DMS 273 treated with DMSO at 0.1 percent for 48 hours (cell line): ENCODE data around the gene CLEC16A.
"Not testable (repeated sequence)": the region's sequence is repeated elsewhere in the genome, so short reads cannot be mapped to it uniquely, and the experiment has no call there.

Source experiments
- DNase-seq: peaks from one replicate; lab custom pipeline; 2025; lab: John Stamatoyannopoulos, UW

CLEC16A gene

DNA sequence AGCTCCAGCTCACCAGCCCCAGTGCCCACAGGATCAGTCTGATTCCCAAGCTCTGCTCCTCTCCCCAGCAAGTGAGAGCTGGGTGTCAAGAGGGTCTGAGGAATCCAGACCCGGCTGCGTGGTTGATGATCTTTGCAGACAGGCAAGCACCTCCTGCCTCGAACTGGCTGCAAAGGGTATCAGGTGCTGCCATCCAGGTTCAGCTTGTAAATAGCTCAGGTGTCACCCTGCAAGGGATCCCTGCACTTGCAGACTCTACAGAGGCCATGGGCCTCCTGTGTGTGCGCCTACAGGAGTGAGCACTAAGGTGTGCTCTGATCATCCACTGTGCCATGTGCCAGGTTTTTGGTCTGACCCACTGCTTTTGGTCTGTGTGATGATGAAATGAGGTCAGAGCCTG, 18.3 kb upstream of the CLEC16A start:
- DNase-seq: no peak

DNA sequence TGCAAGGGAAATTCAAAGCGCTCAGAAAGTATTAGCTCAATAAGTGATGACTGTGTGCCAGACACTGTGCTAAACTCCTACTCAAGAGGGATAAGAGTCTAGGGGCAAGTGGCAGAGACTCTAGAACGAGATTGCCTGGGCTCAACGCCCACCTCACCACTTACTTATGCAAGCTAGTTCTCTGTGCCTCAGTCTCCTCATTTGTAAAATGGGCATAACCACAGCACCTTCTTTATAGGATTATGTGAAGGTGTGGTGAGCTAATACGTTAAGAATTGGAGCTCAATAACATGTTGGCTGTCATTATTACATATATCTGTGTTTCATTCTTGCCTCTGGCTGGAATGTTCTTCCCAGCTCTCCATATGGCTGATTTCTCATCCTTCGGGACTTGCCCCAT, 17.5 kb upstream of the CLEC16A start:
- no peak for DNase-seq

DNA sequence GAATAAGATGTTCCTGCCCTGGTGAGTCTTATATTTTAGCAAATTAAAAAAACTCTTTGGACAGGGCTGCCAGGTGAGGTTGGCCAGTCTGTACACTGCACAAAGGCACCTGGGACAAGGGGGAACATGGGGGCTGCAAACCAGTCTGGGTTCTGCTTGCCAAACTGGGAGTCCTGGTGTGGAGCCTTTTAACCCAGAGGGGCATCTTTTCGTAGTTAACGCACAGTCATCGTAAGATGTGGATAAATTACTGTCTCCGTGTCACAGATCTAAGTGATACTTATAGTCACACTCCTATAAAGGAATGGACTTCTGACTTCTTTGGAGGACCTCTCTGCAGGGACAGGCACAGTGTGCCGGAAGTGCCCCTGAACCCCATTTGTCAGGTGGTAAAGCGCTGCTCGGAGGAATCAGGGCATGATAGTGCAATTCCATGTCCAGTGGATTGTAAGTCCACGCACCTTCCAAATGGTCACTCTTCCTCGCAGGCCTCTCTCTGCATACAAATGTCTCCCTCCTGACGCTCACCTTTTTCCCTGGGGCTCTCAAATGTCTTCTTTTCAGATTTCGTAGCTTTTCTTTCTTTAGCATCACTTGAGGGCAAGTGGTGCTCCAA, 16.8 kb upstream of the CLEC16A start:
- no peak for DNase-seq

DNA sequence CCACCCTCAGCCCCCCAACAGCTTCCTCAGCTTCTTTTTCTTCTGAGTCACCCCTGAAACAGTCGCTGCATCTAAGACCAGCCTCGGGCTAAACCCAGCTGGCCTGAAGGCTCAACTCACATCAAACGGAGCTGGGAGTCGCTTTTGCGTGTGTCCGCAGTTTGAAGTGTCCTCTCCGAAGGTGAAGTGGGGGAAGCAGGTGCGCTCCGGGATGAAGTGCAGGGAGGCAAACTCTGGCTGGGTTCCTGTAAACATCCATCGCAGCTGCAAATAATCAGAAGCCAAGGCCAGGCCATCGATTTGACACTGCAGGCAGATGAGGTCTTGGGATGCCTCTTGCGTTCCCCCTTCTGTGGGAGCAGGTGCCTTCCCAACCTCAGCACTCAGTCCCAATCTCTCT, 15.3 kb upstream of the CLEC16A start:
- not testable (repeated sequence) for DNase-seq

DNA sequence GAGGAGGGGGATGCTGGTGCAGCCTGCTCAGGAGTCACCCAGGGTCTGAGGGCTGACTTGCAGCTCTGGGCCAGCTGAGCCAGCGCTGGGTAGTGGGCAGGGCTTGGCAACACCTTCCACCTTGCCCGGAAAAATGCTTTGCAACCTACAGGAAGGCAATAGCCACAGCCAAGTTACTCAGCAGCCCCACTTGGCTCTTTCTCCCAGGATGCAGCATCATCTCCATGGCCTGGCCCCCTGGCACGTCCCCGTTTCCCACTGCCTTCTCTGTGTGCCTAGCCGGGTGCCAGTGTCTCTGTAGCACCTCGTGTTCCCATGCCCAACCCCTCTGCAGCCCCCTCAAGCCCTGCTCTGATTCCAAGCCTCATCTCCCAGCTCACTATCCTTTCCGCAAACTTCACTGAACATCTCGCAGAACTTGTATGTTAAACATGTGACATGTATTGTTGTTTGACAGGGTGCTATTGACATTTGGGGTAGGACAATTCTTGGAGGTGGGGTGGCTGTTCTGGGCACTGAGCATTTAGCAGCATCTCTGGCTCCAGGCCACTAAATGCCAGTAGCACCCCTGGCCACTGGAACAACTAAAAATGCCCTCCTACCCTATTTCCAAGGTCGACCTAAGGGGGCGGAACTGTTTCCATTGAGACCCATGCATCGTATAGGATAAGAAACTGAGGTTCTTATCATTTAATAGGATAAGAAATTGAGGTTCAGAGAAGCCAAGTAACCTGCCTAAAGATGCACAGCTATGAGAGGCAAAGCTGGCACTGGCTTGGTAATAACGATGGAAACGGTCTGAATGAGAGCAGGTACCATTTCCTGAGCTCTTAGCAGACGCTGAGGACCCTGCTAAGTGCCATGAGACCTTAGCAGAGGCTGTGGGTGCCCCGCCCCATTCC, 14.3 kb upstream of the CLEC16A start:
- no peak for DNase-seq

DNA sequence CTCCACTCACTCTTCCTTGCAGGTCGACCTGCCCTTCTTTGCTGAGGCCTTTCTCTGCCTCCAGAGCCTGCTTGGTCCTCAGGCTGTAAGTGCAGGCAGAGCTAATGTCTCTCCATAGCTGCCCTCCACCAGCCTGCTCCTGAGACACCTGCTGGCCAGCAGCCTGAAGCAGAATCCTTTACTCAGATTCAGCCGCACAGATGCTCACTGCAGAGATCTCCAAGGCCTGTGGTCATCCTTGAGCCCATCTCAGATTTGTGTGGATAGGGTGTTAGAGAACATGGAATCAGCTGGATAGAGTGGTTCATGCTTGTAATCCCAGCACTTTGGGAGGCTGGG, 13.6 kb upstream of the CLEC16A start:
- DNase-seq: no peak

DNA sequence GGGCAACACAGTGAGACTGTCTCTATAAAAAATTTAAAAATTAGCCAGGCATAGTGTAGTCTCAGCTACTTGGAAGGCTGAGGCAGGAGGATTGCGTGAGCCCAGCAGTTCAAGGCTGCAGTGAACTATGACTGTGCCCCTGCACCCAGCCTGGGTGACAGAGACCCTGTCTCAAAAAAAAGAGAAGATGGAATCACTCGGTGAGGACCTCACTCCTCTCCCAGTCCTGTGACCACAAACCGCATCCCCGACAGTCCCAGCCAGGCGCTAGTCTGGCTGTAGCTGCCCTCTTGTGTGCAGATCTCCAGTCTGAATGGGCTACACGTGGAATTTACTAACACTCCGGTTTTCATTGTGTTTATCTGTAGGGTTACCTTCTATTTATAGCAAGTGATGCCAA, 13.2 kb upstream of the CLEC16A start:
- DNase-seq: no peak

DNA sequence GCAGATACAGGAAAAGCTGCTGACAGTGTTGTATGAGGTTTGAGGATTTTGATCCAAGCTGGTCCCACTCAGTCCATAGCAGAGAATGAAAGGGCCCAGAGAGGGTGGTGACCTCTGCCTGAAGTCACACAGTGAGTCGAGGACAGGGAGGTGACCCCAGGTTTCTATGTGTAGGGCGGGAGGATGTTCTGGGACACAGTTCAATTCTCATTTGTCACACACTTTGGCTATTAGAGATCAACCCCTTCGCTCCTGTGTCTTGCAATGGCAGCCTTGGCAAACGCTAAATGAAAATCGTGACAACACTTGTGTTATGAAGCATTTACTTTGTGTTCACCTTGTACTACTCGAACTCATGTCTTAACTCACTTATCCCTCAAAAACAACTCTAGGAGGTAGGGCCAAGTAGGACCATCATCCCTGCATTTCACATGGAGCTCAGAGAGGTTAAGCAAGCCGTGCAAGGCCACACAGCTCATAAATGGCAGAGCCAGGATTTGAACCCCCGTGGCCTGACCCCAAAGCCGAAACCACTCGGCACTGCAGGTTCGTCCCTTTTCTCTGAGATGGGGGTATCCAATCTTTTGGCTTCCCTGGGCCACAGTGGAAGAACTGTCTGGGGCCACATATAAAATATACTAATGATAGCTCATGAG, 12.3 kb upstream of the CLEC16A start:
- no peak for DNase-seq

DNA sequence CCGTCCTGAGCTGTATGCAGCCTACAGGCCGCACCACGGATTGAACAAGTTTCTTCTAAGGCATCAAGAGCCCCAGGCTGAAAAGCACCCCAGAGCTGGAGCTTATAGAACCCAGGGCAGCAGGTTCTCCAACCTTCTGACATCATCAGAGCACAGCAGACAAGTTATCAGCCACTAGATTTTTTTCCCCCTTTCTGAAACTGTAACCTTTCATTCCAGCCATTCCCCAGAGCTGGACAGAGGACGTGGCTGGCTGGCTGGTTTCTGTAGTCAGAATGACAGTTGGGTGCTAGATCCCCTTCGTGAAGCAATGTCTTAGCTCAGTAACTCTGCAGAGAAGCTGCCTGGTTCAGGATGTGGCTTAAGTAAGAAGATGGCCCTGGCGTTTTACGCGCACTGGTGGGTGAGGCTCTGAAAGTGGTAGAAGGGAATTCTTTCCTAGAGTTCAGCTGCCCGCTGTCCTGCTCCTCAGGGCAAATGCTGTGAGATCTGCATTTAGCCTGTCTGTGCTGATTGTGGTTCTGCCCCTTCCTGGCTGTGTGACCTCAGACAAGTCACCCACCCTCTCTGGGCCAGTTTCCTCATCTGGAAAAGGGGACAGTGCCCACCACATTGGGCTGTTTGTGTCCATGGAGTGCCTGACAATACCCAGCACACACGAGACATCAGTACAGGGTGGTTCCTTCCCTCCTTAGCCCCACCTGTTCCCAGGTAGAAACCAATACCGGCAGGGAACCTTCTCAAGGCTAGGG, 11.2 kb upstream of the CLEC16A start:
- no peak for DNase-seq

DNA sequence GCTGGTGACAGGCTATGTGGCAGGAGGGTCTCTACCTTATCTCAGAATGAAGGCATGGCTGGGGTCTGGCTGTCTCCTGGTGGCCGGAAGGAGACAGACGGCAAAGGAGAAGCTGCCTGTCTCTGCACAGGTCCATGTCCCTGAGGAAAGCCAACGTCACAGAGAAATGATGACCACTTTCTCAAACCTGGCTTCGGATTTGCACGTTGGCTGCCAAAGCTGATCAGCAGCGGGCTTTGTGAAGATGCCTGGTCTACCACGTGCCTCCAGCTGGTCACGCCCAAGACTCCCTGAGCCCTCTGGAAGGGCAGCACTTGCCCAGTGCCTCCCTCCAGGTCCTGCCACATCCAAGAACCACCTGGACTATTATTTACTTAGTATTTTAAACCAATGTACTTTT, 10.5 kb upstream of the CLEC16A start:
- no peak for DNase-seq

DNA sequence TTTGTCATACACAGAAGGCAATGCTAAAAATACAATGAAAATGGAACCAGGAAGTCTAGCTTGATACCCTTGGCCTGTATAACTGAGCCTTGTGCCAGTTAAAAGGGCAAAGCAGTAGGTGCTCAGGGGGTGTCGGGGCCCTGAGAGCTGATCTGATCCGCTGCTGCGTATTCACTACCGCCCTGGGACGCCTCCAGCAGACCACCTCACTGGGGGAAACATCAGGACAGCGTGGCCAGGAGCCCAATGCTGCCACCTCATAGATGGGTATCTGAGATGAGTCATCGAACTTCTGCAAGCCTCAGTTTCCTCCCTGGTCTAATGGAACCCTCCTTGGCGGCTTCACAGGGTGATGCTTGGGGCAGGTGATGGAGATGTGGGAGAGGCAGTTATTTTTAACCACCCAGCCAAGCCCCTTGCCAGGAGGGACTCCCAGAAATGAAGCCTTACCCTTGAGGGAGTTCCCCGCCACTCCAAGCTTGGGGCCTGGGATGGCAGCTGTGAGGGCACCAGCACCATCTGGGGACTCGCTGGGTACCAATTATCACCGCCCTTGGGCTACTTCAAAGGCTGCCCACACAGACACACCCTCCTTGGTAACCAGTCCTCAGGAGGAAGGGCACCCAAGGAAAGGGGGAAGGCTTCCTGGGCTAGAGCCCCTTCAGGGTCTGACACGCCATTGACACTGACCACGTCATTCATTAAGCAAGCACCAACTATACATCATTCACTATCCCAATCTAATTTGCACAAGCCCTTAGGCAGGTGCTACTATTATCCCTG, 9.8 kb upstream of the CLEC16A start:
- DNase-seq: no peak

DNA sequence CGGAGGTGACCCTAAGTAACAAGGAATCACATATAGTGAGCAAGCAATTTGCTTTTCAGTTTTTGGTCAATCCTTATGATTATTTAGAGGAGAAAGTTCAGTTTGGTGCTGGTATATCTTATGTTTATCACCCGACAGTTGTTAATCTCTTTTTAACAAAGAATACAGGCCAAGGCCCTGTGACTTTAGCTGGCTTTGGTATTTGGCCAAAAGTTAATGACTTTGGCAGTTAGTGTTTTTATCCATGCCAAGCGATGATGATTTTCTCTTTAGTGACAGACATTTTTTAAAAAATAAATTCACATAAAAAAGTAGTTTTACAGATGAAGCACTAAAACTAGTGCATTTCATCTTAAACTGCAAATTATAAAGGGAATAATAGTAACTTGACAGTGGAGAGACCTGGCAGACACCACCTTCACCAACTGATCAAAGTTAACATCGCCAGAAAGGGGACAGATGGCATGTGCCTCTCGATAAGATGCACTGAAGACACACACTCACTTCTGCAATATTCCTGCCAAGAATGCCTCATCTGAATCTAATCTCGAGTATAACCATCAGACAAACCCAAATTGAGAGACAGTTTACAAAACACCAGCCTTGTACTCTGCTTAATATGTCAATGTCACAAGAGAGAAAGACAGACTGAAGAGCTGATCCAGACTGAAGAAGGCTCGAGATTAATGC, 9.0 kb upstream of the CLEC16A start:
- DNase-seq: no peak

DNA sequence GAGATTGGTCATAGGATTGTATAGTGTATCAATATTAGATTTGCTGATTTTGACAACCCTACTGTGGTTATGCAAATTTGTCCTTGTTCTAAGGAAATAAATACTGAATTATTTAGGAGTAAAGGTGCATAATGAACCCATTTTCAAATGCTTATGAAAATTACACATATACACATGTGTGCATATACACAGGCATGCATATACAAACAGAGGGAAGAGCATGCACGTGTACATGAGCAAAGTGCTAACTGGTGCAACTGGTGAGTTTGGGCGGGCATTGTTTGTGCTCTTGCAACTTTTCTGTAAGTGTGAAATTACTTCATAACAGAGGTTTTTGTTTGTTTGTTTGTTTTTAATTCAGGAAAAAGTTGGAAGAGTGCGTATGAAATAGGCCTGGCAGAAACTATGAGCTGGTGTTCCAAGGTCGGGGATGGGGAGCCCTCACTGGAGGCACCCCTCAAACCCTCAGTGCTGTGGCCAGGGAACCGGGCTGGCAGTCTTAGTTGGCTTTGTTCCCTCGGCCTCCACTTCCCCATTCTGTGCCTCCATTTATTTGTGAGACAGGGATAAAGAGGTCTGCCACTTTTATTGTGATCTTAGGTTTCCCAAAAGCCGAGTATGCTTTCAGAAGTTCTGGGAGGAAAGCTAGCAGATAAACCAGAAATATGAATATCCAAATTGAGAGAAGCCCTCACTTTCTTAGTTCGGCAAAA, 7.9 kb upstream of the CLEC16A start:
- no peak for DNase-seq

DNA sequence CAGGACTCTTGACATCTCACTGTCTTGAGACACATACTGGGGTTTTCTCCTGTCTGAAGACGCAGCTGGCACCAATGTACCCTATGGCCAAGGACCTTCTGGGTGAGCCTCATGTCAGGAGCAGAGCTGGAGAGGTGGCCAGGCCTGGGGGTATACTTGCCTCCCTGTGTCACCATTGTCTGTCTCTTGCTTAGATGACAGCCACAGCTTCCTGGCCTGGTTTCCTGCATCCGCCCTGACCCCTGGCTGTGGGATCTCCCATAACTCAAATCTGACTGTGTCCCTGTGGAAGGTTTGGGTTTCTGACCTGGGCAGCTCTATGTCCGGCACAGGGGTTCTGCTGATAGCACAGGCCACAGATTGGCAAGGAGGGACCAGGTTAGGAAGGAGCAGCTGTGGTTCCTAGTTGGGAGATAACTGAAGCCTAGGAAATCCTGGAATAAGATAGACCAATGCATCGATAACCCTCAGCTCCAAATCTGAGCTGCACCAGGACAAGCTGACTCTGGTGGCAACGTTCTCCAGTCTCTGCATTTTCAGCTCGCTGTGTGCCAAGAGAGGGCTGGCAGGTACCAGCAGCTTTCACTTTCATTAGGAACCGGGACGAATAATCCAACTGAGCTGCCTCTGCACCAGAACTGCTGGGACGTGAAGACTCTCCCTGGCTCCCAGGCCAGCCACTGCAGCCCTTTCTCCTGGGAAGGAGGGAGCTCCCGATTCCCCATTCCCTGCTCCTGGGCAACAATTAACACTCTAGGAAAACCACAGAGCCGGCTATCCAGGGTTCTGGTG, 7.1 kb upstream of the CLEC16A start:
- no peak for DNase-seq

DNA sequence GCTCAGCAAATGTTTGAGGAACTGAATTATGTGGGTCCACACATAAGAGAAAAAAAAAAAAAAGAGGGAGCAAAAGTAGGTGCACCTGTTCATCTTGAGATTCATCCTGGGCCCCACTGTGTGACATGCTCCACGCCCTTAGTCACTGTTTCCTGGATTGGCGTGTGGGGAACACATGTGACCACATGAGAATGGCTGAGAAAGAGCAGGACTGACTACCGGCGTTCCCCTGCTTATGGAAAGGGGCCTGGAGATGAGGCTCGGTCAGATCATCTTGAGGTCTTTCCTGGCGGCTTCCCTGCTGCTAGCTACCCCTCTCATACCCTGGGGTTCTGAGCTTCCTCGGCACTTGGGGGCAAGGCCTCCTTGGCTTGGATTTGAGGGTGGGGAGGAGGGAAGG, 6.0 kb upstream of the CLEC16A start:
- no peak for DNase-seq

DNA sequence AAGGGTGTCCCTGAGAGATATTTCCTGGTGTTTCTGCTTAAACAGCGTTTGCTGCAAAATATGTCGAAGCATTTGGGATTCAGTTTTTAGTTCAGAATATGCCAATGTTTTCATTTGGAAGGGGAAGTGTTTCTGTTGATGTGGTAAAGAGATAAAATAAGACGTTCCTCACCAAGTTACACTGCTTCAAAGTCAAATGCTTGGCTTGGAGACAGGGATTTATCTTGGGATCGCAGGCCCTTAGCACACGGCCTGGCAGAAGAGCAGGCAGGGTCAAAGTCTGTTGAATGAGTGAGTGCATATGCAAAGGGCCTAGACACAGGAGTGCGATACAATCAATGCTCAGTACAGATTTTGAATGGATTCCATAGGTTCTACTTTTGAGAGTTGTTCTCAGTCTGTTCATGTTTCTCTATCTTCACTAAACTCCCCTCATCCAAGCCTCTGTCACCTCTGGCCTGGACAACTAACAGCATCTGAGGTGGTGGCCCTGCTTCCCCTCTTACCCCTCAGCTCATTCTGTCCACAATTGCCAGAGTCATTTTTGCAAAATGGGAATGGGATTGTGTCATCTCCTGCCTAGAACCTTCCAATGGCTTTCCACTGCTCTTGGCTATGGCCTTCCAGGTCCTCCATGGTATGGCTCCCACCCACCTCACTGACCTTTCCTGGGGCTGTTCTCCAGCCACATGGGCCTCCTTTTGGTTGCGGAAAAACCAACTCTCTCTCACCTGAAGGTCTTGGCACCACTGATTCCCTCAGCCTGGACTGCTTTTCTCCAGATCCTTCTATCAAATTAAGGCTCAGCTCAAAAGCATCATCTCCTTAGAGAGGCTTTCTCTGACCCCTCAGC, 5.3 kb upstream of the CLEC16A start:
- no peak for DNase-seq

DNA sequence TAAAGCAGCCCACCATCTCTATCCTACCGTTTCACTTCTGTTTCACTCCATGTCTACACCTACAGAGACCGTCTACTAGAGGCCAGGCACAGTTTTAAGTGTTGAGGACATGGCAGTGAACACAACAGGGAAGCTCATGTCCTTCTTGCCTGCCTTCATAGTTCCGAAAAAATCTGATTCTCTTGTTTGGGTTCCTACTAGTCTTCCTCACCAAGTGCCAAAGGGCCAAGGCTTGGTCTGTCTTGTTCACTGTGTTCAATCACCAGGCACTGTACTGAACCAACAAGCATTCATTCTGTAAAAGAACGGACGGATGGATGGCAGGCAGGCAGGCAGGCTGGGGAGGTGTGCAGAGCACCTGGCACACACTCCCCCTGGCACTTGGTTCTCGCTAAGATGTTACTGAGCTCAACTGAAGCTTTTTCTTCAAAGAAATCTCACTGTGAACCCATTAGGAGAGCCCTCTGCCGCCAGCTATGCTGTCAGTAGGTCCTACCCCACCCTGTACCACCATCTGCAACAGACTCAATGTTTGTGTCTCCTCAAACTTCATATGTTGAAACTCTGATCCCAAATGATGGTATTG, 4.6 kb upstream of the CLEC16A start:
- no peak for DNase-seq

DNA sequence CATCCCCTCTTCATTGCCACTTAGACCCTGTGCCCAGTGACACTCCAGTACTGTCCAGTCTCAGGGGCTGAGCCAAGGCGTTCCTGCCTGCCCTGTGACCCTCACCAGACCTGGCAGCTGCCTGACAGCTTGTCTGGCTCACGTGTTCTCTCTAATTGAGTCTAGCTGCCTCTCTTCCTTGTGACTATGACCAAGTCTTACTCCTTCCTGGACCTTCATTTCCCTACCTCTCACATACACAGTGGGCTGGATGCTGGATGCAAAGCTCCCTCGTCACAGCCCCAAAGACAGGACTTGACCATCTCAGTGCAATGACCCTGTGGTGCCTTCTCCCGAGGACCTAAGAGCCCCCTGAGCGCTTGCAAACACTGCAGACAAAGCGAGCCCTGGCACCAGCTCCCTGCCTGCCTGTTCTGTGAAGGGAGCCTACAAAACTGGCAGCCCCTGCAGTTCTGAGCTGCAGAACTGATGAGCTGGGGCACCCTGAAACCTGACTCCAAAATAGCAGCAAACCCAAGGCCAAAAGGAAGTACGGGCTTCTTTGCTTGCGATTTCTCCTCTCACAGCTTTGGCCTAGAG, 3.8 kb upstream of the CLEC16A start:
- no peak for DNase-seq
